HG03025 (cell line): ENCODE measurements around the gene HOXB5.

Experiments
- ATAC-seq: cut with Tn5 transposase; IDR thresholded peaks from one replicate; pipeline ENCODE4 v1.9.1; 2021; ENCODE audit warnings: mild to moderate bottlenecking, moderate library complexity; ENCODE audit not compliant: unreplicated experiment, low FRiP score

Gene HOXB5

GRCh38 chr17:48605409-48605919 is 11.9 kb upstream of the HOXB5 start:
- no peak for ATAC-seq

GRCh38 chr17:48604770-48605329 is 11.3 kb upstream of the HOXB5 start, which contains the start of gene HOXB6:
HOXB6 (minus strand) TSS chr17:48604986; CDS start chr17:48598150, 6,836 bp downstream.
- ATAC-seq = no peak

DNA sequence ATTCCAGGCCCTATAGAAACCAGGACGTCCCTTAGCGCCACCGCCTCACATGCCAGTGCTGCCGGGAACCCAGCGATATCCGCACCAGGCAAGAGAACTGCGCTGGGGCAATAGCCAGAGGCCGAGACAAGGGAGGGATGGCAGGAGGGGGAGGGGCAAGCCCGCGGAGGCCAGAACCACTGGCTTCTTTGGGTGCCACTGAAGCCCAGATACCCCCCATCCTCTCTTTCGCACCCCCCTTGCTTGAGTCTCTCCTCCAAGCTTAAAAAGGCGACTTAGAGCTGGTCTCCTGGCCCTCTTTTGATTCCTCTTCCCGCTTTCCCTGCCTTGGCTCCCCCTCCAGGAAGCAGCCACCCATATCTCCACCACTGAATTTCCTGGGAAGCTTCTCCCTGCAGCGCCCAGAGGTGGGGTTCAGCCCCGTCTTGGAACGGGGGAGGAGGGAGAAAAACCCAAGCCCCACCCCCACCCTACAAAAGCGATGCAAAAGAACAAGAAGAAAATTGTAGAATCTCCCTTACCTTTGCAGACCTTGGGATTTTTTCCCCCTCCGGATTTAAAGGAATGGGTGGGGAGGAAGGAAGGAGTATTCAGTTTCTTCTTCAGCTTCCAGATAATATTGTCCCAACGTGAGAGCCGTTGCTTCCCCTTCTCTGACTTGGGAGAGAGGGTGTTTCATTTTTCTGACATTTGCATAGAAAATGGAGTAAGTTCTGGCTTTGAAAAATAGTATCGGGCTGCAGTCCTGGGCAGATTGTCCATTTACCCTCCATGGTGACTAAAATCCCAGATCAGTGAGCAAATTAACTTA is 10.6 kb upstream of the HOXB5 start:
- no peak for ATAC-seq

- no peak for ATAC-seq
Observed at GRCh38 chr17:48601539-48602425, 8.2 kb upstream of the HOXB5 start.

DNA sequence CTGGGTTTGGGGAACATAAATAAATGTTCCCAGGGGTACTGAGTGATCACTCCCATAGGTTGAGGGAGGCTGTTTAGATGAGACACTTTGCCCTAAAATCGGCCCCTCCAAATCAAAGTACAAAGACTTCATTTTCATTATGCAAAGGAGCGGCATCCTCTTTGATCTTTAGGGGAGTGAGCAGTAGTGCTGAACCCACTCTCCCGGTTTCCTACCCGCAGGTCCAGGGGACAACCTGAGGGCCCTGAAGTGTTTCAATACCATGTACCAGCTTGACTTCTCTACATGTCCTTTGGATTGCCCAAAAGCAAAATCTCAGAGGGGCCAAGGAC is 7.6 kb upstream of the HOXB5 start:
- ATAC-seq = no peak

GRCh38 chr17:48600244-48601098 is 6.9 kb upstream of the HOXB5 start:
- no peak for ATAC-seq

DNA sequence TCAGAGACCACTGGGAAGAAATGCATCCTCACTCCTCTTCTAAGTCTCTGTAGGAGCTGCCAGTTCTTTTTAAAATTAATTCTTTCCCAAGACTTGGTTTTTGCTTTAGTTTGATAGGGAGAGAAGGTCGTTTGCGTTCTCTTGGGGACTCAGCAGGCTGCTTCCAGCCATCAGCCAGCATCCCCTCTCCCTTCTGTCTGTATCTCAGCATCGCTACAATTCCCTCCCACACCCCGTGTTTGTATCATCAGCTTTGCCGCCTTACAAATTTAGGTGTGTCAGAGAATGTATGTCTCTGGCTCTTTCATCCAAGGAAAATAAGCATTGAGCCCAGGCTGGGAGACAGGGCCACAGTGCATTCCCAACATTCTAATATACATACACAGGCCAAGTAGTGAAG is 5.8 kb upstream of the HOXB5 start:
- ATAC-seq = no peak

GRCh38 chr17:48598736-48599135 is 5.2 kb upstream of the HOXB5 start:
- no peak for ATAC-seq

GRCh38 chr17:48597778-48598631 is 4.4 kb upstream of the HOXB5 start:
- ATAC-seq = no peak

DNA sequence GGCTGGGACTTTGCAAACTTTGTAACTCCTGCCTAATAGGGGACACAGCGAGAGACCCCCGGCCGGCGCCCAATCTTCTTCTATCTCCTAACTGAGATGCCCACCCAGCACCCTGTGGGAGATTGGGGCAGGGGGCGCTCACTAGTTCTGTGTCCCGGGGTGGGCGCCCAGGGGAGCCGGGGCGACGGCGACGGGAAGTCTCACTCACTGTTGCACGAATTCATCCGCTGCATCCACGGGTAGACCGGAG is 3.9 kb upstream of the HOXB5 start:
- no peak for ATAC-seq

DNA sequence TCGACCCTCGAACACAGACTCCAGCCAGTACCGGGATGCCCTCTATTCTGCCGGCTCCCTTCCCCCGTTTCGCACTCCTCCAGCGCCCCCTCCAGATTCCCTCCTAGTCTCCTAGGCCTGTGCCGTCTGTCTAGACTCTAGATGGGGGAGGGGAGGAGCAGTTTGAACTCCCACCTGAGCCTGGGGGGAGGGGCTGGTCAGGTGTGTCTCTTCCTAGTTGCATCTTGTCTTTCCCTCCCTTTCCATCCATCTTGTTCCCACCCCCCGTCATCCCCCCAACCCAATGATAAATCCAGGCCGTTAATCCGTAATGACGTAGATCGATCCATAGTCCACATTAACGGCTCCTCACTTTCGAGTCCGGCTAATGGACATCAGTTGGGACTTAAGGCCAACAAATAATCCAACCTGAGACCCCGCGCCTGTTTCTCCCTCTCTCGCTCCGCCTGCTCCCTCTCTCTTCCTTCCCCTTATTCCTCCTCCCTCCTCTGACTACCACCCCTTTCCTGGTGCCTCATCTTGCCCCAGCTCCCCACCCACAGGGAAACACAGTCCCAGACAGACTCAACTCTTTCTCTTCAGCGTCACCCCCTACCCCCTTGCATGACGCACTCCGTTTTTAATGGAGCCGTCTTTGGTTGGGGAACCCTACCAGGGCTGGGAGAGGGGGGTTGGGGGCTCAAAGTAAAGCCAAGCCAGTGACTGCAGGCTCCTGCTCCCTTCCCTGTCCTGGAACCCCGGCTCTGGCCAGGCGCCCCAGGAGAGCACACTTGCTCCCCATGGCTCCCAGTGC is 3.4 kb upstream of the HOXB5 start:
- no peak for ATAC-seq

DNA sequence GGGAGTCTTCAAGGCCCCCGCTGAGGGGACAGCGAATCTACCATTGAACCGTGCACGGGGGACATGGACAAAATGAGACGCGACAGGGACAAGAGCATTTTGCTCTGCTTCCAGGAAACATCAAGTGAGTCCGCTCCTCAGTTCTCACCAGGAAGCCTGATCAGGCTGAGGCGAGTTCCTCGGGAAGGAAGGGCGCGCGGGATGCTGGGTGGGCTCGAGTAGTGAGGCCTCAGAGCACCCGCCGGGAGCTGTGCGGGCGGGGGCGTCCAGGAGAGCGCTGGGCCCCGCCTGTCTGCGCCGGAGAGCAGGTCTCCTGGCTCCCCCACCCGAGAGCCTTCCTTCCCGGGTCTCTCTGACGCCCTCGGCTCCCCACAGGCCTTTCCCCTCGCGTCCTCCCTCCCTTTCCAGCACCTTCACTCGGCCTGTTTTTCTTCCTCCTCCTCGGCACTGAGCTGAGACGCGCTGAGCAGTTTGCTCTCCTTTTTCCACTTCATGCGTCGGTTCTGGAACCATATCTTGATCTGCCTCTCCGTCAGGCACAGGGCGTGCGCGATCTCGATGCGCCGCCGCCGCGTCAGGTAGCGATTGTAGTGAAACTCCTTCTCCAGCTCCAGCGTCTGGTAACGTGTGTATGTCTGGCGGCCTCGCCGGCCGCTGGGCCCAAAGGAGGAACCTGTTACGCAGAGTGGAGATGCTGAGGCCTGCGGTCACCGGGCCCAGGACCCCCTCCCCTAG is 2.6 kb upstream of the HOXB5 start:
- ATAC-seq = no peak

- ATAC-seq = no peak
Observed at GRCh38 chr17:48595278-48595999, 1.9 kb upstream of the HOXB5 start.

GRCh38 chr17:48594538-48595277 is 1.1 kb upstream of the HOXB5 start:
- no peak for ATAC-seq

- ATAC-seq = no peak
Observed at GRCh38 chr17:48593840-48594537, 410 bp upstream of the HOXB5 start.

GRCh38 chr17:48592577-48592976 is 1.0 kb downstream of the HOXB5 start:
- ATAC-seq = no peak
